WTC11 (cell line): ENCODE measurements around the gene SHISA7. TPM values are rescaled to one million over a fixed set of nuclear protein-coding genes. Genes with fewer than 3 reads are reported as not detected.

Source experiments
- ATAC-seq: fragments of 200-7000 bp; cut with Tn5 transposase; 2 replicates; pipeline ENCODE4 v1.10.0; 2021; ENCODE audit warnings: mild to moderate bottlenecking, moderate library complexity
- CTCF ChIA-PET: fragments of 300-600 bp; sonication (Branson Sonifier 250); formaldehyde crosslinking; loops from one replicate; lab custom pipeline; 2021; ENCODE audit warnings: antibody characterized with exemption; lab: Charles Lee
- POLR2A ChIA-PET: fragments of 350-600 bp; sonication (Branson Sonifier 250); formaldehyde crosslinking; loops from one replicate; lab custom pipeline; 2021; ENCODE audit warnings: antibody characterized with exemption; lab: Charles Lee
- DNase-seq: peaks from one replicate; pipeline ENCODE4 v3.0.0; 2021; ENCODE audit warnings: low spot score
- H3K27ac Mint-ChIP-seq: 2 replicates; pipeline ENCODE4 v1.8.0; 2021; ENCODE audit warnings: mixed read lengths
- H3K27me3 Mint-ChIP-seq: 2 replicates; pipeline ENCODE4 v1.8.0; 2021; ENCODE audit warnings: low read depth, mild to moderate bottlenecking, moderate library complexity, mixed read lengths
- H3K36me3 Mint-ChIP-seq: 2 replicates; pipeline ENCODE4 v1.8.0; 2021; ENCODE audit warnings: mixed read lengths
- H3K4me1 Mint-ChIP-seq: 2 replicates; pipeline ENCODE4 v1.8.0; 2022; ENCODE audit warnings: mixed read lengths
- H3K4me3 Mint-ChIP-seq: 2 replicates; pipeline ENCODE4 v1.8.0; 2021; ENCODE audit warnings: mild to moderate bottlenecking, moderate library complexity, mixed read lengths
- H3K9me3 Mint-ChIP-seq: 2 replicates; pipeline ENCODE4 v1.8.0; 2021; ENCODE audit warnings: mixed read lengths
- AFF4 ChIP-seq: sonication (generic); formaldehyde crosslinking; IDR thresholded peaks from 2 replicates; pipeline ENCODE4 v1.8.1; 2023; ENCODE audit warnings: mild to moderate bottlenecking, missing genetic modification reagents, borderline replicate concordance
- ATF1 ChIP-seq: sonication (generic); formaldehyde crosslinking; IDR thresholded peaks from 2 replicates; pipeline ENCODE4 v1.8.1; 2023; ENCODE audit warnings: mild to moderate bottlenecking, moderate library complexity, missing genetic modification reagents
- CBFB ChIP-seq: sonication (generic); formaldehyde crosslinking; IDR thresholded peaks from 2 replicates; pipeline ENCODE4 v1.8.1; 2022; ENCODE audit warnings: mild to moderate bottlenecking, low read depth, missing genetic modification reagents
- GABPB1 ChIP-seq: sonication (generic); formaldehyde crosslinking; IDR thresholded peaks from 2 replicates; pipeline ENCODE4 v1.8.1; 2023; ENCODE audit warnings: mild to moderate bottlenecking, missing genetic modification reagents
- GTF2I ChIP-seq: fragments of 250-450 bp; sonication (Bioruptor Pico); conservative IDR thresholded peaks from 2 replicates; pipeline ENCODE4 v1.4.0; 2021; ENCODE audit warnings: mild to moderate bottlenecking
- JAZF1 ChIP-seq: fragments of 250-450 bp; sonication (Bioruptor Pico); IDR thresholded peaks from 2 replicates; pipeline ENCODE4 v1.9.0; 2021; ENCODE audit warnings: moderate library complexity, mild to moderate bottlenecking, inconsistent platforms
- JUN ChIP-seq: sonication (generic); formaldehyde crosslinking; IDR thresholded peaks from 2 replicates; pipeline ENCODE4 v1.8.0; 2023; ENCODE audit warnings: mild to moderate bottlenecking, missing genetic modification reagents
- MXD4 ChIP-seq: fragments of 250-450 bp; sonication (Bioruptor Pico); IDR thresholded peaks from 2 replicates; pipeline ENCODE4 v1.8.0; 2021; ENCODE audit warnings: mild to moderate bottlenecking, moderate library complexity, borderline replicate concordance
- MYBL2 ChIP-seq: sonication (generic); formaldehyde crosslinking; IDR thresholded peaks from 2 replicates; pipeline ENCODE4 v1.8.1; 2023; ENCODE audit warnings: mild to moderate bottlenecking, moderate library complexity, missing genetic modification reagents
- NR1H2 ChIP-seq: sonication (generic); formaldehyde crosslinking; IDR thresholded peaks from 2 replicates; pipeline ENCODE4 v1.9.0; 2021; ENCODE audit warnings: mild to moderate bottlenecking, moderate library complexity, missing genetic modification reagents
- RELA ChIP-seq: sonication (generic); formaldehyde crosslinking; IDR thresholded peaks from 2 replicates; pipeline ENCODE4 v1.8.1; 2022; ENCODE audit warnings: missing genetic modification reagents, mild to moderate bottlenecking, borderline replicate concordance
- SMAD3 ChIP-seq: sonication (generic); formaldehyde crosslinking; IDR thresholded peaks from 2 replicates; pipeline ENCODE4 v1.8.0; 2022; ENCODE audit warnings: missing genetic modification reagents, mild to moderate bottlenecking, borderline replicate concordance
- SOX15 ChIP-seq: fragments of 250-450 bp; sonication (Bioruptor Pico); IDR thresholded peaks from 2 replicates; pipeline ENCODE4 v1.9.0; 2021; ENCODE audit warnings: mild to moderate bottlenecking
- STAT6 ChIP-seq: sonication (generic); formaldehyde crosslinking; conservative IDR thresholded peaks from 2 replicates; pipeline ENCODE4 v1.8.1; 2023; ENCODE audit warnings: mild to moderate bottlenecking, low read depth, missing genetic modification reagents, moderate library complexity
- USF2 ChIP-seq: sonication (generic); formaldehyde crosslinking; IDR thresholded peaks from 2 replicates; pipeline ENCODE4 v1.8.1; 2023; ENCODE audit warnings: mild to moderate bottlenecking, missing genetic modification reagents, moderate library complexity
- ZNF121 ChIP-seq: sonication (generic); formaldehyde crosslinking; IDR thresholded peaks from 2 replicates; pipeline ENCODE4 v1.8.0; 2023; ENCODE audit warnings: missing genetic modification reagents
- ZNF317 ChIP-seq: sonication (generic); formaldehyde crosslinking; IDR thresholded peaks from 2 replicates; pipeline ENCODE4 v1.8.1; 2023; ENCODE audit warnings: low read depth, mild to moderate bottlenecking, moderate library complexity, missing genetic modification reagents, borderline replicate concordance
- ZNF416 ChIP-seq: fragments of 250-450 bp; sonication (Bioruptor Pico); IDR thresholded peaks from 2 replicates; pipeline ENCODE4 v1.9.0; 2021; ENCODE audit warnings: mild to moderate bottlenecking, inconsistent platforms
- ZNF671 ChIP-seq: fragments of 250-450 bp; sonication (Bioruptor Pico); IDR thresholded peaks from 2 replicates; pipeline ENCODE4 v1.8.0; 2021; ENCODE audit warnings: mild to moderate bottlenecking
- total RNA-seq: library from RNA; stranded (reverse); gene quantifications from 3 replicates; pipeline ENCODE4 v1.2.3, GENCODE V29; 2021
- TF ChIP-seq, protein P1 (sequence below): sonication (generic); formaldehyde crosslinking; IDR thresholded peaks from 2 replicates; pipeline ENCODE4 v1.8.0; 2023; ENCODE audit warnings: missing genetic modification reagents
- TF ChIP-seq, protein P2 (sequence below): sonication (generic); formaldehyde crosslinking; conservative IDR thresholded peaks from 2 replicates; pipeline ENCODE4 v1.8.1; 2022; ENCODE audit warnings: mild to moderate bottlenecking, missing genetic modification reagents
- TF ChIP-seq, protein P3 (sequence below): sonication (generic); formaldehyde crosslinking; IDR thresholded peaks from 2 replicates; pipeline ENCODE4 v1.8.1; 2022; ENCODE audit warnings: mild to moderate bottlenecking, moderate library complexity, missing genetic modification reagents
- TF ChIP-seq, protein P4 (sequence below): sonication (generic); formaldehyde crosslinking; IDR thresholded peaks from 2 replicates; pipeline ENCODE4 v1.8.1; 2023; ENCODE audit warnings: mild to moderate bottlenecking, missing genetic modification reagents, moderate library complexity

The SHISA7 gene
- total RNA-seq, 1 experiment from 2014 or later = 0.79 TPM

- Mint-ChIP-seq H3K27ac (no peak overlapping the region), H3K4me3 (peak overlapping the region; percentile 84), H3K9me3 (no peaks in the 10 kb centered on the region), H3K4me1 (peaks cover 47% of the 10 kb centered on the region), H3K27me3 (peaks cover 28% of the 10 kb centered on the region), H3K36me3 (no peaks in the 10 kb centered on the region)
- DNase-seq (no peak), ATAC-seq (no peak)
- CTCF ChIA-PET = interaction anchor here (0.6 to 2.2 kb wide), 5 partner anchors 10 to 170 kb away, joined by 3 to 16 read pairs (median 7); partner anchors contain the start of gene ZNF628
- TF ChIP-seq AFF4 = no peak
- no peak for TF ChIP-seq MXD4 (CRISPR knock-in tag)
- TF ChIP-seq ZNF317 (CRISPR knock-in tag) = no peak
- no peak for TF ChIP-seq SOX15 (CRISPR knock-in tag)
- TF ChIP-seq, protein P1, sequence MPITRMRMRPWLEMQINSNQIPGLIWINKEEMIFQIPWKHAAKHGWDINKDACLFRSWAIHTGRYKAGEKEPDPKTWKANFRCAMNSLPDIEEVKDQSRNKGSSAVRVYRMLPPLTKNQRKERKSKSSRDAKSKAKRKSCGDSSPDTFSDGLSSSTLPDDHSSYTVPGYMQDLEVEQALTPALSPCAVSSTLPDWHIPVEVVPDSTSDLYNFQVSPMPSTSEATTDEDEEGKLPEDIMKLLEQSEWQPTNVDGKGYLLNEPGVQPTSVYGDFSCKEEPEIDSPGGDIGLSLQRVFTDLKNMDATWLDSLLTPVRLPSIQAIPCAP (CRISPR knock-in tag) = no peak
- TF ChIP-seq JAZF1 = no peak
- no peak for TF ChIP-seq ZNF416 (CRISPR knock-in tag)
- TF ChIP-seq, protein P2, sequence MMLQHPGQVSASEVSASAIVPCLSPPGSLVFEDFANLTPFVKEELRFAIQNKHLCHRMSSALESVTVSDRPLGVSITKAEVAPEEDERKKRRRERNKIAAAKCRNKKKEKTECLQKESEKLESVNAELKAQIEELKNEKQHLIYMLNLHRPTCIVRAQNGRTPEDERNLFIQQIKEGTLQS (CRISPR knock-in tag) = no peak
- TF ChIP-seq, protein P3, sequence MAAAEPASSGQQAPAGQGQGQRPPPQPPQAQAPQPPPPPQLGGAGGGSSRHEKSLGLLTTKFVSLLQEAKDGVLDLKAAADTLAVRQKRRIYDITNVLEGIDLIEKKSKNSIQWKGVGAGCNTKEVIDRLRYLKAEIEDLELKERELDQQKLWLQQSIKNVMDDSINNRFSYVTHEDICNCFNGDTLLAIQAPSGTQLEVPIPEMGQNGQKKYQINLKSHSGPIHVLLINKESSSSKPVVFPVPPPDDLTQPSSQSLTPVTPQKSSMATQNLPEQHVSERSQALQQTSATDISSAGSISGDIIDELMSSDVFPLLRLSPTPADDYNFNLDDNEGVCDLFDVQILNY (CRISPR knock-in tag) = no peak
- no peak for TF ChIP-seq SMAD3 (CRISPR knock-in tag)
- no peak for TF ChIP-seq ATF1
- TF ChIP-seq MYBL2 (CRISPR knock-in tag) = no peak
- POLR2A ChIA-PET = no interaction called here
These were observed 19.6 kb upstream of the SHISA7 start for GRCh38 chr19:55462722-55463121.

DNA sequence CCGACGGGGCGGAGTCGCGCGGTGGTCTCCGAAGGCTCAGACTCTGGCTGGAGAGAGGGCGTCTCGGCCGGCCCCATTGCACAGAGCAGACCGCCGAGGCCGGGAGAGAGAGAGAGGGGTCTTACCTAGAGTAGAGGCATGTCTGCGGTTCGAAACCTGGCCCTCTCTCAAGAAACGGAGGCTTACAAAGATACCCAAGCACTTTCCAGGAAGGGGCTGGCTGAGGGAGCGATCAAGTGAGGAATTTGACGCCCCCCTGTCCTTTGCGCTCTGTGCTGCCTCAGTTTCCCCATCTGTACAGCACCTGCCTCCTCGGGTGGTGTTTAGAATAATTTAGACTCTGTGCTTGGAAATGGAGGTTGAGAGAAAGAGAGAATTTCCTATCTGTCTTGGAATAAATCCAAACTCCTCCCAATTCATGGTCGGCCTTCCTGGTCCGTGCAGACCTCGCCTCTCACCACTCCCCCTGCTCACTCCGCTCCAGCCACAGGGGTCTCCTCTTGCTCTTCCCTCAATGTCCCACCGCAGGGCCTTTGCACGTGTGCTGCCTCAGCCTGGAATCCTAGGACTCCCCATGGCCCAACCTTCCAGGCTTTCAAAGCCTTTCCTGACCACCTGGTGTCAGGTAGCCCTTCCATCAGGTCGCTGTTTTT lies 19.0 kb upstream of the SHISA7 start:
- ChIA-PET POLR2A (interaction anchor here (0.7 to 1.0 kb wide), 5 partner anchors 14 to 137 kb away, joined by 3 to 5 read pairs (median 4); partner anchors contain the start of genes FIZ1, KMT5C, SSC5D and ZNF628), CTCF (interaction anchor here (0.6 to 2.7 kb wide), 32 partner anchors 9 to 393 kb away, joined by 3 to 19 read pairs (median 3); partner anchors contain the start of genes IL11, NAT14, ZNF628 and ZNF784)
- H3K4me1 Mint-ChIP-seq = peaks cover 43% of the 10 kb centered on the region
- no peak for DNase-seq
- peak overlapping the region; percentile 72 for H3K27ac Mint-ChIP-seq
- H3K4me3 Mint-ChIP-seq = peak overlapping the region; percentile 84
- H3K9me3 Mint-ChIP-seq = no peaks in the 10 kb centered on the region
- peaks cover 23% of the 10 kb centered on the region for H3K27me3 Mint-ChIP-seq
- no peak for ATAC-seq
- no peaks in the 10 kb centered on the region for H3K36me3 Mint-ChIP-seq
- TF ChIP-seq RELA (CRISPR knock-in tag) (no peak), JUN (CRISPR knock-in tag) (no peak), ZNF121 (no peak), NR1H2 (CRISPR knock-in tag) (no peak), USF2 (no peak), ZNF416 (CRISPR knock-in tag) (no peak), GTF2I (peak; percentile 91), ZNF671 (no peak), SMAD3 (CRISPR knock-in tag) (no peak), CBFB (no peak), STAT6 (CRISPR knock-in tag) (no peak), GABPB1 (CRISPR knock-in tag) (no peak)
- TF ChIP-seq, protein P2 (CRISPR knock-in tag) = no peak
- TF ChIP-seq, protein P3 (CRISPR knock-in tag) = no peak
- TF ChIP-seq, protein P4, sequence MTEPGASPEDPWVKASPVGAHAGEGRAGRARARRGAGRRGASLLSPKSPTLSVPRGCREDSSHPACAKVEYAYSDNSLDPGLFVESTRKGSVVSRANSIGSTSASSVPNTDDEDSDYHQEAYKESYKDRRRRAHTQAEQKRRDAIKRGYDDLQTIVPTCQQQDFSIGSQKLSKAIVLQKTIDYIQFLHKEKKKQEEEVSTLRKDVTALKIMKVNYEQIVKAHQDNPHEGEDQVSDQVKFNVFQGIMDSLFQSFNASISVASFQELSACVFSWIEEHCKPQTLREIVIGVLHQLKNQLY = no peak
